Measurements from ENCODE around the gene CDC42EP3.

- TF ChIP-seq CTCF (IDR thresholded peaks at IDR 0.05) (no peak), EZH2 (IDR thresholded peaks at IDR 0.05; ENCODE audit: borderline replicate concordance, insufficient read depth, low read depth, low read length, poor library complexity, severe bottlenecking) (no peak)
Observed at GRCh38 chr2:37643730-37644078, 27.7 kb downstream of the CDC42EP3 start.
